Erythroblast (primary cell): ENCODE results near the gene SPOCK1.

Experiments
- GATA1 ChIP-seq: IDR thresholded peaks from 2 replicates; pipeline ENCODE4 v1.6.1; 2011; ENCODE audit warnings: low read depth, mild to moderate bottlenecking, control low read depth, low read length, moderate library complexity
- POLR2A ChIP-seq: IDR thresholded peaks from 2 replicates; pipeline ENCODE4 v1.6.1; 2011; ENCODE audit warnings: mild to moderate bottlenecking, low read length

- no peak for TF ChIP-seq POLR2A
- TF ChIP-seq GATA1 = no peak
These were observed 346.5 kb downstream of the SPOCK1 start for GRCh38 chr5:137152616-137153015.
